HG02884 (cell line): ENCODE results near the gene ACTN1.
"Not testable (repeated sequence)": the region's sequence is repeated elsewhere in the genome, so short reads cannot be mapped to it uniquely, and the experiment has no call there.

Experiments
- ATAC-seq: cut with Tn5 transposase; IDR thresholded peaks from one replicate; pipeline ENCODE4 v1.9.1; 2021; ENCODE audit warnings: mild to moderate bottlenecking, moderate library complexity; ENCODE audit not compliant: unreplicated experiment

The ACTN1 gene

GRCh38 chr14:68986926-68987652, 8.0 kb upstream of the ACTN1 start:
- ATAC-seq: no peak

- ATAC-seq: no peak
These were observed 7.1 kb upstream of the ACTN1 start for GRCh38 chr14:68986225-68986624.

GRCh38 chr14:68984686-68985085, 5.6 kb upstream of the ACTN1 start:
- no peak for ATAC-seq

GRCh38 chr14:68983191-68983590, 4.1 kb upstream of the ACTN1 start:
- no peak for ATAC-seq

- ATAC-seq: no peak
These were observed 3.5 kb upstream of the ACTN1 start for GRCh38 chr14:68982581-68982980.

GRCh38 chr14:68981539-68981976, 2.5 kb upstream of the ACTN1 start:
- ATAC-seq: no peak

- no peak for ATAC-seq
These were observed 2.0 kb upstream of the ACTN1 start for GRCh38 chr14:68981139-68981538.

- ATAC-seq: no peak
These were observed 785 bp upstream of the ACTN1 start for GRCh38 chr14:68979722-68980451.

GRCh38 chr14:68978172-68978911, 760 bp downstream of the ACTN1 start:
- no peak for ATAC-seq

GRCh38 chr14:68977718-68978171, 1.4 kb downstream of the ACTN1 start:
- no peak for ATAC-seq

- ATAC-seq: no peak
These were observed 1.9 kb downstream of the ACTN1 start for GRCh38 chr14:68977180-68977717.

- ATAC-seq: no peak
These were observed 2.7 kb downstream of the ACTN1 start for GRCh38 chr14:68976160-68977067.

- no peak for ATAC-seq
These were observed 3.4 kb downstream of the ACTN1 start for GRCh38 chr14:68975667-68976066.

- no peak for ATAC-seq
These were observed 4.2 kb downstream of the ACTN1 start for GRCh38 chr14:68974759-68975347.

- ATAC-seq: no peak
These were observed 5.5 kb downstream of the ACTN1 start for GRCh38 chr14:68973639-68974038.

GRCh38 chr14:68973219-68973565, 5.9 kb downstream of the ACTN1 start:
- not testable (repeated sequence) for ATAC-seq

GRCh38 chr14:68972507-68973218, 6.4 kb downstream of the ACTN1 start:
- ATAC-seq: no peak

GRCh38 chr14:68971411-68972035, 7.6 kb downstream of the ACTN1 start:
- ATAC-seq: no peak

GRCh38 chr14:68970736-68971135, 8.4 kb downstream of the ACTN1 start:
- ATAC-seq: no peak
